NCI-H187 treated with DMSO at 0.1 percent for 48 hours (cell line): ENCODE results near the gene TNFAIP2.

Experiments used
- DNase-seq: peaks from one replicate; lab custom pipeline; 2025; lab: John Stamatoyannopoulos, UW

TNFAIP2 gene

GRCh38 chr14:103122585-103122946 lies 695 bp upstream of the TNFAIP2 start:
- DNase-seq, result no peak

DNA sequence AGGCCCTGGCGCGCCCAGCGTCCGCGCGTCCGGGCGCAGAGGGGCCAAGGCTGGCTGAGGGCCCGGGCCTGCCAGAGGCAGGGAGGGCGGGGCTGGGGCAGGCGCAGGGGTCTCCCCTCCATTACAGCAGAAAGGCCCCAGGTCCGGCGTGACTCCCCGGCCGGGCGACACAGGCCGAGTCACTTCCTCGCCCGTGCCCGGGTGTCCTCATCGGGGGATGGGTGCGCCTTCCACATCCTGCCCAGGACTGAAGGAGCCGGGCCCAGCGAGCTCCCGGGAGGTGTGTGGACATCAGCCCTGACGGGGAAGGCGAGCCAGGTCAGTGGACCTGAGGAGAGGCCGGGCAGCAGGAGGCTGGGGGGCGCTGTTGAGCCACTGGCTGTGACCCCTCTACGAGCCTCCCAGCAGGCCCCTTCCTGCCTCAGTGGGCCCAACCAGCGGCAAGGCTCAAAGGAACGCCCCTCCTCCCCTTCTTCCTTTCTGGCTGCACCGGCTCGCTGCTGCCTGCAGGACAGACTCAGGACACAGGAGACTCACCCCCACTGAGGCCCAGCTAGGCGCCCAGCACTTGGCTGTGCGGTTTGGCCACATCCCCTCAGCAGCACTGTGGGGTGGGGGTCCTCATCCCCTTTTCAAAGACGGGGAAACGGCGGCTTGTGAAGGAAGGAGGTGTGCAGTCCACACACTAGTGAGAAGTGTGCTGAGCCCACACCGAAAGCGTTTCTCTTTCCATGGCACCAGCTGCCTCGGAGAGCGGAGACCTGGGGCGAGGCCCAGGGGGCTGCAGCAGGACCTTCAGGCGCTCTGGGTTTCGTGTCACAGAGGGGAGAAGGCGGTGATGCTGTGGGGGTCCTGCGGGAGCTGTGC lies 606 bp downstream of the TNFAIP2 start:
- no peak for DNase-seq

DNA sequence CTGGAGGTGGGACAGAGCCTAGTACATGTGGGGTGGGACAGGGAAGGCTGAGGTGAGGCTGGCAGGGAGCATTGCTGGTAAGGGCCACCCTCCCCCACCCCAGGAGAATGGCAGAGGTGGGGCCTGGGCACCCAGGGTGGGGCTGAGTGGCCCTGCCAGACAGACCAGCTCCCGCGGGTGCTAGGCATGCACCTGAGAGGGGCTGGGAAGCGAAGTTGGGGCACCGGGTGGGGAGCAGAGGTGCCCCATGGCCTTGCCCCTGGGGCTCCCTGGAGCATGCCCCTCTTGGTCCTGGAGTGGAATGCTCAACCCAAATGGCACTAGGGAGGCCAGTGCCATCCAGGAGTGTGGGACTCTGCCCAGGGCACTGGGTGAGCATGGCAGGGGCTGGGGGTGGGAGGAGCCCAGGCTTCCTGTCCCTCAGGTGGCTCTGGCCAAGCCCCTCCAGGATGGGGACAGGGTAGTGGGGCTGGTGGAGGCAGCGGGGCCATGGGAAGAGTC lies 1.3 kb downstream of the TNFAIP2 start:
- DNase-seq, result no peak

GRCh38 chr14:103125098-103126070 lies 2.1 kb downstream of the TNFAIP2 start:
- DNase-seq, result no peak

DNA sequence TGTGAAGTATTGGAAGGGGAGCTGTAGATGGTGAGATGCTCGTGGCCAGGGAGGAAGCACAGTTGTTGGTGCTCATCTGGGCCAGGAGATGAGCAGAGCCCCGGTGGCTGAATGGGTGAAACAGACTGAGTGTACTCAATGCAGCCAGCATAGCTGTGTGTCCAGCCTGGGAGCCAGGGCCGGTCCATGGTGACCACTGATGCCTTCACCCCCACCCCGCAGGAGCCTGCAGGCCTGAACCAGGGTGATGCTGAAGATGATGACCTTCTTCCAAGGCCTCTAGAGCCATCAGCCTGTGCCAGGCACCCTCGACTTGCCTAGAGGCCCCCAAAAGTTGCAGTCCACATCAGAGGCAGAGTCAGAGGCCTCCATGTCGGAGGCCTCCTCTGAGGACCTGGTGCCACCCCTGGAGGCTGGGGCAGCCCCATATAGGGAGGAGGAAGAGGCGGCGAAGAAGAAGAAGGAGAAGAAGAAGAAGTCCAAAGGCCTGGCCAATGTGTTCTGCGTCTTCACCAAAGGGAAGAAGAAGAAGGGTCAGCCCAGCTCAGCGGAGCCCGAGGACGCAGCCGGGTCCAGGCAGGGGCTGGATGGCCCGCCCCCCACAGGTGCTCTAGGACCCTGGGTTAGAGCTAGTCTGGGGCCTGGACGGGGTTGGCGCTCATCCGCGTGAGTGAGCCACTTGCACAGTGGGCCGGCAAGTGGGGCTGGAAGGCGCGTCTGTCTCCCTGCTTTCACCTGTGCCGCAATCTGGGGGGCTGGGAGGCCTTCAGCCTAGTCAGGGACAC lies 3.0 kb downstream of the TNFAIP2 start:
- DNase-seq, result no peak

GRCh38 chr14:103126873-103127304 lies 3.6 kb downstream of the TNFAIP2 start:
- no peak for DNase-seq

GRCh38 chr14:103127356-103127755 lies 4.1 kb downstream of the TNFAIP2 start:
- DNase-seq, result no peak

DNA sequence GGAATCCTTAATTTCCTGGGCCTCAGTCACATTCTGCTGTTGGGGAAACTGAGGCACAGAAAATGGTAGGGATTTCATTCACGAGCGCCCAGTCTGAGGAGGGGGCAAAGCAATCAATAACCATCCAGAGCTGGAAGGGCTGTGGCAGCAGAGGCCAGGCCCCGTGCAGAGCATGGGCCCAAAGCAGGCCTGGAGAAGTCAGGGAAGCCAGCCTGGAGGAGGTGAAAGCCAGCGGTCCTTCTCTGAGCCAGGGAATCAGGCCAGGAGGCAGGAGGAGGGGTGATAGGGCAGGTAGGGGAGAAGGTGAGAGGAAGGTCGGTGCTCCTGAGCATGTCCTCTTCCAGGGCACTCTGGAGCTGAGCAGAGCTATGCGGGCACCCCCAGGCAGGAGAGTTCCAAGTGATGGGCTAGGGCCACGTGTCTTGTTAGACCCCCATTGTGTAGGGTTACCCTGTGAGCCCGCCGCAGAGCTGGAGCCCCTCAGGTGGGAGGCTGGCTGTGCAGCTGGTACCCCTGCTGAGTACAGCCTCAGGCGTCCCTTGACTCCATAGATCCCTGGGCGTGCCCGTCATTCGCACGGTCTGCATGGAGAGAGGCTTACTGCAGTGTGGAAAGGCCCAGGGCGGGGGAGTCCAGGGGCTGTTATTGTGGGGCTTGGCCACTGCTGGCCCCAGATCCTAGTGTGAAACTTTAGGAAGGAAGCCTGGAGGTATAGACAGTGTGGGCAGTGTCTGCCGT lies 4.8 kb downstream of the TNFAIP2 start:
- DNase-seq, result no peak

DNA sequence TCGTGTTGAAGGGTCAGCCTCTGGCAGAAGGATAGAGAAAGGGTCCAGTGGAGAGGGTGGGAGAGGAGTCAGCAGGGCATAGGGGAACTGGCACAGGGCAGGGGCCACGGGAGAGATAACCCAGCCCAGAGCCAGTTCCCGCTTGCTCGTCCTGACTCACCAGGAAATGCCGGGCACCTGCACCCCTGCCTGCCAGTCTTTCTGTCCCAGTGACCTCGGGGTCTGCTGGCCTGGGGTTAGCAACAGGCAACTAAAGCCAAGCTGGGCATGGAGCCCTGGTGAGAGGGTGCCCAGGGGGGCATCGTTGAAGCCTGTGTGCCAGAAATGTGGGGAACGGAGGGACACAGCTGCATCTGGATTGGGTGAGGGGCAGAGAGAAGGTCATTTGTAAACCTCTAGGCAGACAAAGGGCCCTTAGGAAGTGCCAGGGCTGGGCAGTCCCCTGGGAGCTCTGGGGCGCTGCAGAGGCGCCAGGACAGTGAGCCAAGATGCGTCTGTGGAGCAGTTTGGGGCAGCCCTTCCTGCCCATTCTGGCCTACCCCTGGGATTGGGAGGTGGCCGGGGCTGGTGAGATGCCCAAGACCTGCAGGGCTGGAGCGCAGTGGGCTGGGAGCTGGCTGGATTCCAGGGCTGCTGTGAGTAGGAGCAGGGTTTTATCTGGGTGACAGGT lies 5.5 kb downstream of the TNFAIP2 start:
- DNase-seq, result no peak

DNA sequence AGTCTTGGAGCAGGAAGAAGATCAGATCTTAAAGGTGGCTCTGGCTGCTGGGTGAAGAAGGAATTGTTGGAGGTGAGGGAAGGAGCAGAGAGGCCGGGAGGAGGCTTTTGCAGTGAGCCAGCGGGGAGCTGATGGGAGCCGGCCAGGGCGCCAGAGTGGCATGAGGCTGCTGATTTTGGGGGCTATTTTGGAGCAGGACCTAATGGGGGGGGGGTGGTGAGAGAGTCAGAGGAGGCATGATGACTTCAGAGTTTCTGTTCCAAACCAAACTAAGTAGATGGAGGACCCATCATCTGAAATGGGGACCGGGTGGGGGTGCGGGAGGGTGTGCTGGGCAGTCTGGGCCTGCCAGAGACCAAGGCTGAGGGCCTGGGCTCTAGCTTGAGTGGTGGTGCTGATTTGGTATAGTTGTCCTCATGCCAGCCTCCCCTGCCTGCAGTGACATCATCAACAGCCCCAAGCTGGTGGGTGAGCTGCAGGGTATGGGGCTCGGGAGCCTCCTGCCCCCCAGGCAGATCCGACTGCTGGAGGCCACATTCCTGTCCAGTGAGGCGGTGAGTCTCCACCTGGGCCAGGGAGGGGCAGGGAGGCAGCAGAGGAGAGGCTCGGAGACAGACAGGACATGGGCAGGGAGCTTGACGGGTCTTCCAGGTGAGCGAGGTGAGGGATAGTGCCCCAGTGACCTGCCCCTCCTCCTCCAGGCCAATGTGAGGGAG lies 6.2 kb downstream of the TNFAIP2 start:
- no peak for DNase-seq

DNA sequence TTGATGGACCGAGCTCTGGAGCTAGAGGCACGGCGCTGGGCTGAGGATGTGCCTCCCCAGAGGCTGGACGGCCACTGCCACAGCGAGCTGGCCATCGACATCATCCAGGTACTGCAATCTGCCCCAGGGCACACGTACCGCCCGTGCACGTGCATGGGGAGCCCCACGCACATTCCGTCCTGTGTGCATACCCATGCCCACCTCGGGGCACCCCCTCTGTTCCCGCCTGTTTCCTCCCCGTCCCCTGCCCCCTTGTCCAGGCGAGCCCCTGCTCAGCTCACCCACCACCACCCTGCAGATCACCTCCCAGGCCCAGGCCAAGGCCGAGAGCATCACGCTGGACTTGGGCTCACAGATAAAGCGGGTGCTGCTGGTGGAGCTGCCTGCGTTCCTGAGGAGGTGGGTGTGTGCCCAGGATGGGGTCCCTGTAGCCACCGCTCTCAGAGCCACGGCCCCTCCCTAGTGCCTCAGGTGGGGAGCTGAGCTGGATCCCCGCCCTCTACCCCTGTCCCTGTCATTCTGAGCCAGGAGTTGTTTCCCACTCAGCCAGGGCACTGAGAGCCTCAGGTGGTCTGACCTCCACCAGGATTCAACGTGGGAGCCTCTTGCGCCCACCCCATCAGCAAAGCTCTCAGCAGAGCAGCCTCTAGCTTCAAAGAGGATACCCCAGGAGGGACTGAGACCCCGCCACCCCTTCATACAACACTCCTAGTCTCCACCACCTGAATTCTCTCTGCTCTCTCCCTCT lies 6.9 kb downstream of the TNFAIP2 start:
- DNase-seq, result no peak

DNA sequence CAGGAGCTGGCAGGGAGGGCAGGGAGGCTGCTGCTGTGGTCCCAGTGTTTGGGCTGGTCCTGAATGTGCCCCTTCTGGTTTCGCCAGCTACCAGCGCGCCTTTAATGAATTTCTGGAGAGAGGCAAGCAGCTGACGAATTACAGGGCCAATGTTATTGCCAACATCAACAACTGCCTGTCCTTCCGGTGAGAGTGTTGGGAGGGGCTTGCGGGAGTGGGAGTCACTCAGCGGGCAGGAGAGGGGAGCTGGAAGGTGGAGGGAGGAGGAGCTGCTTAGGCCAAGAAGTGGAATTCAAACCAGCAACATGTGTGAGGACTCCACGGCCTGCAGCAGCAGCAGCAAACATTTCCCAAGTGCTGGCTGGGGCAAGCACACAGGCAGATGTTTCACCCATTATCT lies 7.7 kb downstream of the TNFAIP2 start:
- DNase-seq, result no peak

GRCh38 chr14:103131580-103131979 lies 8.3 kb downstream of the TNFAIP2 start:
- DNase-seq, result no peak

GRCh38 chr14:103132381-103133209 lies 9.3 kb downstream of the TNFAIP2 start:
- no peak for DNase-seq

DNA sequence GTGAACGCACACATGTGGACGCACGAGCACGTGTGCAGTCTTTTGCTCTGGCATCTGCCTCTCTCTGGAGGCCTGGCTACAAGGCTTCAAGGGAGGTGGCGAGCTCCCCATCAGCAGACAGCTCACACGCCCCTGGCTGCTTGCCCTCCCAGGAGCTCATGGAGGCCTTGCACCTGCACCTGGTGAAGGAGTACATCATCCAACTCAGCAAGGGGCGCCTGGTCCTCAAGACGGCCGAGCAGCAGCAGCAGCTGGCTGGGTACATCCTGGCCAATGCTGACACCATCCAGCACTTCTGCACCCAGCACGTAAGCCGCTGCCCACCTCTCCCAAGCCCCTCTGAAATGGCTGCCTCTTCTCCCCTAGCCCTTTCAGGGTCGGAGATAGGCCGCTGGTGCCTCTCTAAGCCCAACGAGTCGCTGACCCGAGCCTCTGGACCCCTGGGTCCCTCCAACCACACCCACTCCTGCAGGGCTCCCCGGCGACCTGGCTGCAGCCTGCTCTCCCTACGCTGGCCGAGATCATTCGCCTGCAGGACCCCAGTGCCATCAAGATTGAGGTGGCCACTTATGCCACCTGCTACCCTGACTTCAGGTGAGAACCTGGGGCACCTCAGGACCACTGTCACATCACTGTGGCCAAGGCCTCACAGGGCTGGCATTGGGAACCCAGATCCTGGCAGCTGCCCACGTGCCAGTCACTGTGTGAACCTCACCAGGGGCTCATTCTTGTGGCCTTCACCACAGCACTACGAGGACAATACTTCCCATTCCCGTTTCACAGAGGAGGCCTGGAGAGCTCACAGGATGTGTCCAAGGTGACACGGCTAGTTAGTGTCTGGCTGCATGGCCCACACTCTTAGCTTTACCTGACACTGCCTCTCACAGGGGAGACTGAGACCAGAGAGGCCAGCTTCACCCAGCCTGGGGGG lies 10.2 kb downstream of the TNFAIP2 start:
- no peak for DNase-seq

- DNase-seq, result no peak
Observed at GRCh38 chr14:103134405-103134804, 11.1 kb downstream of the TNFAIP2 start.

DNA sequence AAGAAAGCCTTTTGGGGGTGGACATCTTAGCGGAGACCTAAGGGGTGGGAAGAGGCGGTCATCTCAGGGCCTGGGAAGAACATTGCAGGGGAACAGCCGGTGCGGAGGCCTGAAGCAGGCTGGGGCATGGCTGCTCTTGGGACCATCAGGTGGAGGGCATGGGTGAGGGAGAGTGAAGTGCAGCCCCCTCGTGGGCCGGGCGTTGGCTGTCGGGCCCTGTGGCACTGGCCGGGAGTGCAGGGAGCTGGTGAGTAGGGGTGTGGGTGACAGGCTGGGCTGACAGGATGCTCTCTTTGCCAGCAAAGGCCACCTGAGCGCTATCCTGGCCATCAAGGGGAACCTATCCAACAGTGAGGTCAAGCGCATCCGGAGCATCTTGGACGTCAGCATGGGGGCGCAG lies 11.7 kb downstream of the TNFAIP2 start:
- no peak for DNase-seq
